ENCODE measurements around the gene CBX2. TPM values are rescaled to one million over a fixed set of nuclear protein-coding genes. Genes with fewer than 3 reads are reported as not detected.

Gene CBX2
- 4.8 and 8.4 TPM in 2 replicates for total RNA-seq (2014; rRNA removed; shearing (Covaris generic); ENCODE audit: low replicate concordance)

DNA sequence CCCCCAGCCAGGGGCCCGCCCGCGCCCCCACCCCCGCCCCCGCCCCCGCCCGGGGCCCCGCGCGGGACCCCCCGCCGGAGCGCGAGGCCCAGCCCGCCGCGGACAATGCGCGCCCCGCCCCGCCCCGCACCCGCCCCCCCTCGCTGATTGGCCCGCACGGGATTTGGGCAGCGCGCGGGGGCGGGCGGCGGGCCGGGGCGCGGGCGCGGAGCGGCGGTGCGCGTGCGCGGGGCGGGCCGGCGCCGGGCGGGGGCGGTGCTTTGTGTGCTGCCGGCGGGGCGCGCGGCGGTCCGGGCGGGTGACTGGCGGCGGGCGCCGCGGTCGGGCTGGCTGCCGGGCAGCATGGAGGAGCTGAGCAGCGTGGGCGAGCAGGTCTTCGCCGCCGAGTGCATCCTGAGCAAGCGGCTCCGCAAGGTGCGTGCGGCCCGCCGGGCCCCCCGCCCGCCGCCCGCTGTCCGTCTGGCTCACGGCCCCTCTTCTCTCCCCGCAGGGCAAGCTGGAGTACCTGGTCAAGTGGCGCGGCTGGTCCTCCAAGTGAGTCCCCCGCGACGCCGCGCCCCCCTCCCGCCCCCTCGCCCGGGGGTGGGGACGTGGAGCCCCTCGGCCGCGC, at the start of gene CBX2:
Gene CBX2, plus strand, starts transcription at position 255 of the 610 bp plus-strand sequence. Its CDS starts 88 bp downstream, at position 343.
- peak within 1 kb of the TSS; percentile 88 for H3K4me3 ChIP-seq (ENCODE audit: low read length)
- DNase-seq, result peak; percentile 93
- no peaks in the 10 kb centered on the region for H3K27me3 ChIP-seq (ENCODE audit: low read length)
- peaks cover 10% of the 10 kb centered on the region for H4K20me1 ChIP-seq (ENCODE audit: insufficient read depth, low read depth, low read length)
- peak within 1 kb of the TSS; percentile 89; the same call in 1 of the 2 replicates for H2AFZ ChIP-seq (ENCODE audit: low read length)
- no peaks in the 10 kb centered on the region for H3K9me2 ChIP-seq (replicated peaks; ENCODE audit: insufficient read depth, low read length)
- no peaks in the 10 kb centered on the region for H3K36me3 ChIP-seq (ENCODE audit: insufficient read depth, low read length)
- H3K79me2 ChIP-seq (ENCODE audit: low read length), result no peaks in the 10 kb centered on the region
- peak within 1 kb of the TSS; percentile 99 for H3K4me2 ChIP-seq (ENCODE audit: low read depth, low read length, poor library complexity, severe bottlenecking)
- no peaks in the 10 kb centered on the region for H3K9me3 ChIP-seq (ENCODE audit: low read length)
- no peak within 1 kb of the TSS for H3K27ac ChIP-seq (ENCODE audit: low read length)
- peak within 1 kb of the TSS; percentile 82 for H3K9ac ChIP-seq (ENCODE audit: low read length)
- H3K4me1 ChIP-seq (ENCODE audit: low read length), result peaks cover 14% of the 10 kb centered on the region

DNA sequence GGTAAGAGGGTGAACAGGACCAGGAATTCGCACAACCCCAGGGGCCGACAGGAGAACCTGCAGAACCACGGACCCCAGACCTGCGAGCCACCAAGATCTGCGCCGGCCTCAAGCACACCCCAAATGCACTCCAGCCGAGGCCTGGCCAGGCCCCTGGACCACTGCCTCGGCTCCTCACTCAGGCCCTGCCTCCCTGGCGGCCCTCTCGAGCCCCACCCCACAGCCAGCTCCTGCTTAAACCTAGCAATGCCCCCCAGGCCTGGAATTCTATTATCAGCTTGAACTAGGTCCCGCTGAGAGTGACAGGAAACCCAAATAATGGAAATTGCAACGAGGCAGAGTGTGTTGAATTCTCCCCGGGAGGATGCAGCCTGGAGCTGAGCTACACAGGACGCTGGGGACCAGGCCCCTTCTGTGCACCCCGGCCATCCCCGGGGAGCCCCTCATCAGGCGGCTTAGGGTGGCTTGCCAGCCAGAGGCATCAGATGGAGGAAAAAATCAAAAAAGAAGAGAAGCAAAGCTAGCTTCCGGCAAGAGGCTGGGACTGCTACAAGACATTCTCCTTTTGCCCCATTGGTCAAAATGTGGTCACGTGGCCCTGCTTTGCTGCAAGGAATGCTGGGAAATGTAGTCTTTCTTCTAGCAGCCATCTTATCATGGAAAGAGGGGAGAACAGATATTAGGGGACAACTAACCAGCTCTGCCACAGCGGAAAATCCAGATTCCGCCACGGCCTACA, 49.6 kb upstream of the CBX2 start:
- no peak overlapping the region for H3K4me3 ChIP-seq (ENCODE audit: low read length)
- H3K4me2 ChIP-seq (ENCODE audit: low read depth, low read length, poor library complexity, severe bottlenecking), result no peak overlapping the region
- peaks cover 13% of the 10 kb centered on the region for H3K4me1 ChIP-seq (ENCODE audit: low read length)
- H3K36me3 ChIP-seq (ENCODE audit: insufficient read depth, low read length), result no peaks in the 10 kb centered on the region
- H2AFZ ChIP-seq (ENCODE audit: low read length), result peak overlapping the region; percentile 97
- no peaks in the 10 kb centered on the region for H3K9me3 ChIP-seq (ENCODE audit: low read length)
- H3K79me2 ChIP-seq (ENCODE audit: low read length), result no peaks in the 10 kb centered on the region
- no peaks in the 10 kb centered on the region; the same call in 1 of the 2 replicates for H3K9me2 ChIP-seq (replicated peaks; ENCODE audit: insufficient read depth, low read length)
- H4K20me1 ChIP-seq (ENCODE audit: insufficient read depth, low read depth, low read length), result no peaks in the 10 kb centered on the region
- no peaks in the 10 kb centered on the region for H3K27me3 ChIP-seq (ENCODE audit: low read length)
- no peak overlapping the region for H3K9ac ChIP-seq (ENCODE audit: low read length)
- H3K27ac ChIP-seq (ENCODE audit: low read length), result no peak overlapping the region
- peak; percentile 95 for DNase-seq

DNA sequence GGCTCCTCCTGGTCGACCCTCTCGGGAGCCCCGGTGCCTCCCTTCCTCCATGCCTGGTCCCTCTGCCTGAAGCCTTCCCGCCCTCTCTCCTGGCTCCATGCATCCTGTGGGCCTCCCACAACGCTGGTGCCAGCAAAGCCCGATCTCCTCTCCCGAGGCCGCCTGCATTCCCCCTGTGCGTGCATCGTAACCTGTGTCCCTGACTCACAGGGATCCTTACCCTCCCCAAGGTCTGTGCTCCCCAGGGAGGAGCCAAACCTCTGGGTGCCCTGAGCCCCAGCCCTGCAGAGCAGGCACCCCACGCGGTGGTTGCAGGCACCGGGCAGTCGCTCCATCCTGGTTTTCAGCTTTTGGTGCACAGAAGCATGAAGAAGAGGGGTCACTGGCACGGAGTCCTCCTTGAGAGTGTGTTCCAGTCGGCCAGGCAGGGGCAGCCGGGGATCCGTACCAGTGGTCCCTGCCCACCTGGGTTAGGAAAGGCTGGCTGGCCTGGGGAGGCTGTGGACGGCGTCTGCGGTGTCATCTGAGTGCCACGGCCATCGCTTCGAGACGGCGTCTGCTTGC, 49.0 kb upstream of the CBX2 start:
- H3K27me3 ChIP-seq (ENCODE audit: low read length), result no peaks in the 10 kb centered on the region
- no peaks in the 10 kb centered on the region for H4K20me1 ChIP-seq (ENCODE audit: insufficient read depth, low read depth, low read length)
- H3K9ac ChIP-seq (ENCODE audit: low read length), result no peak overlapping the region
- no peaks in the 10 kb centered on the region for H3K79me2 ChIP-seq (ENCODE audit: low read length)
- no peaks in the 10 kb centered on the region; the same call in 1 of the 2 replicates for H3K9me2 ChIP-seq (replicated peaks; ENCODE audit: insufficient read depth, low read length)
- H3K27ac ChIP-seq (ENCODE audit: low read length), result no peak overlapping the region
- H3K4me3 ChIP-seq (ENCODE audit: low read length), result no peak overlapping the region
- no peak for DNase-seq
- no peak overlapping the region for H3K4me2 ChIP-seq (ENCODE audit: low read depth, low read length, poor library complexity, severe bottlenecking)
- no peaks in the 10 kb centered on the region for H3K9me3 ChIP-seq (ENCODE audit: low read length)
- peak overlapping the region; percentile 97 for H2AFZ ChIP-seq (ENCODE audit: low read length)
- H3K36me3 ChIP-seq (ENCODE audit: insufficient read depth, low read length), result no peaks in the 10 kb centered on the region
- peaks cover 14% of the 10 kb centered on the region for H3K4me1 ChIP-seq (ENCODE audit: low read length)

DNA sequence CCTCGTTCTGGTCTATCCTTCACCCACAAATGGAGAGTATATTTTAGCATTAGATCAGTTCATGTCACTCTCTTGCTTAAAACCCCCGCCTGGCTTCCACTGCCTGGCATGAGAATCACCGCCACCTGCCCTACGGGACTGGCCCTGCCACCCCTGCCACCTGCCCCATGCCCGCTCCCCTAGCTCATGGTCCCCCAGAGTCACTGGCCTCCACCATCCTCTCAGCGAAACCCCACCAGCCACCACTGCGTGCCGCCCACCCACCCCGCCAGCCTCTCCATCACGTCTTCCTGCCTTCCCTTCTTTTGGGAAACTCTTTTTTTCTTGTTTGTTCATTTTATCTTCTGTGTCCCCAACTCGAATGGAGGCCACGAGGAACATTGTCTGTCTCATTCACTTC, 48.2 kb upstream of the CBX2 start:
- DNase-seq, result no peak
- no peak overlapping the region for H3K27ac ChIP-seq (ENCODE audit: low read length)
- peaks cover 14% of the 10 kb centered on the region for H3K4me1 ChIP-seq (ENCODE audit: low read length)
- H3K4me2 ChIP-seq (ENCODE audit: low read depth, low read length, poor library complexity, severe bottlenecking), result no peak overlapping the region
- no peaks in the 10 kb centered on the region for H3K36me3 ChIP-seq (ENCODE audit: insufficient read depth, low read length)
- no peak overlapping the region for H3K9ac ChIP-seq (ENCODE audit: low read length)
- no peaks in the 10 kb centered on the region for H3K27me3 ChIP-seq (ENCODE audit: low read length)
- no peak overlapping the region for H3K4me3 ChIP-seq (ENCODE audit: low read length)
- no peaks in the 10 kb centered on the region; the same call in 1 of the 2 replicates for H3K9me2 ChIP-seq (replicated peaks; ENCODE audit: insufficient read depth, low read length)
- no peak overlapping the region for H2AFZ ChIP-seq (ENCODE audit: low read length)
- H3K9me3 ChIP-seq (ENCODE audit: low read length), result no peaks in the 10 kb centered on the region
- no peaks in the 10 kb centered on the region for H4K20me1 ChIP-seq (ENCODE audit: insufficient read depth, low read depth, low read length)
- H3K79me2 ChIP-seq (ENCODE audit: low read length), result no peaks in the 10 kb centered on the region

DNA sequence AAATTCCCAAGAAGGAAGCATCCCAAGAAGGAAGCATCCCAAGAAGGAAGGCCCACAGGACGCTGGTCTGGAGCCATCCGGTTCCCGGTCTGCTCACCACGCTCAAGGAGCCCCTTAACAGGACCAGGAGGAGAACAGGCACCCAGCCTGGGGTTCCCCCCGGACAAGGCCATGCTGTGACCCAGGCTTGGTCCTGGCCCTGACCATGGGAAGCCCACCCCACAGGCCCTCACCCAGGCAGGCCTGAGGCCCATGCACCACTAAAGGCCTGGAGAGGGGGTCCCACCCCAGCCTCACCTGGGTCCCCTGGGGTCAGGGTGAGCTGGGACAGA, 47.5 kb upstream of the CBX2 start:
- H3K4me3 ChIP-seq (ENCODE audit: low read length), result no peak overlapping the region
- no peak overlapping the region for H3K4me2 ChIP-seq (ENCODE audit: low read depth, low read length, poor library complexity, severe bottlenecking)
- H3K27me3 ChIP-seq (ENCODE audit: low read length), result no peaks in the 10 kb centered on the region
- H3K9me3 ChIP-seq (ENCODE audit: low read length), result no peaks in the 10 kb centered on the region
- peaks cover 14% of the 10 kb centered on the region for H3K4me1 ChIP-seq (ENCODE audit: low read length)
- H4K20me1 ChIP-seq (ENCODE audit: insufficient read depth, low read depth, low read length), result no peaks in the 10 kb centered on the region
- no peak overlapping the region for H3K27ac ChIP-seq (ENCODE audit: low read length)
- H3K9ac ChIP-seq (ENCODE audit: low read length), result no peak overlapping the region
- no peak overlapping the region for H2AFZ ChIP-seq (ENCODE audit: low read length)
- H3K9me2 ChIP-seq (replicated peaks; ENCODE audit: insufficient read depth, low read length), result no peaks in the 10 kb centered on the region; the same call in 1 of the 2 replicates
- H3K79me2 ChIP-seq (ENCODE audit: low read length), result no peaks in the 10 kb centered on the region
- no peaks in the 10 kb centered on the region for H3K36me3 ChIP-seq (ENCODE audit: insufficient read depth, low read length)
- no peak for DNase-seq

DNA sequence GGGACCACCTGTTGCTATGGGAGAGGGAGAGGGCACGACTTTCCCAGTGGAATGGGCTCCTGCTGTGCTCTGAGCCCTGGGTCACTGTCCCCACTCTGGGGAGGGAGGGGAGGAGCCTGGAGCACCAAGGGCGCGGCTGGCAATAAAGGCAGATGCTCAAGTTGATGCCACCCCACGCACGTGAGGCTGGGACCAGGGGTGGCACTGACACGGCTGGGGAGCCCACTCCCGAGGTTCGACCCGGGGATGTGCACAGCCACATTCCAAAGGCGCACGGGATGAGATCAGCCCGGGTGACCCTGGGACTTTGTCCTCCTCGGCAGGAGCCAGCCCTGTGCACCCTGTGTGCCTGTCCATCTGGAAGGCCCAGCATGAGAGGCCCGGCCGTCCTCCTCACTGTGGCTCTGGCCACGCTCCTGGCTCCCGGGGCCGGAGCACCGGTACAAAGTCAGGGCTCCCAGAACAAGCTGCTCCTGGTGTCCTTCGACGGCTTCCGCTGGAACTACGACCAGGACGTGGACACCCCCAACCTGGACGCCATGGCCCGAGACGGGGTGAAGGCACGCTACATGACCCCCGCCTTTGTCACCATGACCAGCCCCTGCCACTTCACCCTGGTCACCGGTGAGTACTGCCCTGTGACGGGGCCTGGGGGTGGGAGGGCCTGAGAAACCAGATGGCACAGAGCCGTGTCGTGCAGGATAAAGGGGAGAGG, 47.0 kb upstream of the CBX2 start, which contains the start of gene ENPP7:
Gene ENPP7, plus strand, starts transcription at position 175 of the 715 bp plus-strand sequence. Its CDS starts 197 bp downstream, at position 372.
- Histone ChIP-seq H3K4me1 (ENCODE audit: low read length) (peaks cover 14% of the 10 kb centered on the region), H3K9me3 (ENCODE audit: low read length) (no peaks in the 10 kb centered on the region), H3K4me3 (ENCODE audit: low read length) (no peak within 1 kb of the TSS), H3K4me2 (ENCODE audit: low read depth, low read length, poor library complexity, severe bottlenecking) (no peak within 1 kb of the TSS), H3K27ac (ENCODE audit: low read length) (no peak within 1 kb of the TSS), H3K27me3 (ENCODE audit: low read length) (no peaks in the 10 kb centered on the region), H3K79me2 (ENCODE audit: low read length) (no peaks in the 10 kb centered on the region), H3K9me2 (replicated peaks; ENCODE audit: insufficient read depth, low read length) (no peaks in the 10 kb centered on the region; the same call in 1 of the 2 replicates), H3K36me3 (ENCODE audit: insufficient read depth, low read length) (no peaks in the 10 kb centered on the region), H4K20me1 (ENCODE audit: insufficient read depth, low read depth, low read length) (no peaks in the 10 kb centered on the region), H2AFZ (ENCODE audit: low read length) (no peak within 1 kb of the TSS), H3K9ac (ENCODE audit: low read length) (no peak within 1 kb of the TSS)
- no peak for DNase-seq

DNA sequence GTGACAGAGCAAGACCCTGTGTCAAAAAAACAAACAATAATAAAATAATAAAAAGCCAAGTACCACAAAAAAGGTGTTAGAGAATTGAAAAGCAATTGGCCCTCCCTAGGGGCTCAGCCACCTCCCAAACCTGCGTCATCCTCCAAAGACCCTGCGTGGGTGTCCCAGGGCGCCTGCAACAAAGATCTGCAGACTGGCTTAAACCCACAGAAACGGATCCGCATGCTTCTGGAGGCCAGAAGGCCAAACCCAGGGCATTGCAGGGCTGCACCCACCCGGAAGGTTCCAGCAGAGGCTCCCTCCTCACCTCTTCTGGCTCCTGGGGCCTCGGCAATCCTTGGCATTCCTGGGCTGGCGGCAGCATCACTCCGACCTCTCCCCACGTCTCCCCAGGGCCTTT, 45.7 kb upstream of the CBX2 start:
- H2AFZ ChIP-seq (ENCODE audit: low read length), result no peak overlapping the region; the same call in 1 of the 2 replicates
- H3K9ac ChIP-seq (ENCODE audit: low read length), result 0 out of 2 replicates have a peak overlapping the region, but pooled peaks have one; percentile 41
- no peaks in the 10 kb centered on the region; the same call in 1 of the 2 replicates for H3K9me2 ChIP-seq (replicated peaks; ENCODE audit: insufficient read depth, low read length)
- no peaks in the 10 kb centered on the region for H3K36me3 ChIP-seq (ENCODE audit: insufficient read depth, low read length)
- no peaks in the 10 kb centered on the region for H3K27me3 ChIP-seq (ENCODE audit: low read length)
- H3K4me3 ChIP-seq (ENCODE audit: low read length), result no peak overlapping the region
- H3K4me1 ChIP-seq (ENCODE audit: low read length), result peaks cover 14% of the 10 kb centered on the region
- H3K9me3 ChIP-seq (ENCODE audit: low read length), result no peaks in the 10 kb centered on the region
- peak overlapping the region; percentile 31 for H3K4me2 ChIP-seq (ENCODE audit: low read depth, low read length, poor library complexity, severe bottlenecking)
- H3K79me2 ChIP-seq (ENCODE audit: low read length), result no peaks in the 10 kb centered on the region
- no peaks in the 10 kb centered on the region for H4K20me1 ChIP-seq (ENCODE audit: insufficient read depth, low read depth, low read length)
- no peak overlapping the region for H3K27ac ChIP-seq (ENCODE audit: low read length)
- DNase-seq, result no peak

All from Karpas-422 (cell line).